GM18861 (cell line): ENCODE results near the gene TNPO2.

ENCODE experiments used
- ATAC-seq: cut with Tn5 transposase; IDR thresholded peaks from one replicate; pipeline ENCODE4 v1.9.1; 2021; ENCODE audit not compliant: unreplicated experiment

The TNPO2 gene

DNA sequence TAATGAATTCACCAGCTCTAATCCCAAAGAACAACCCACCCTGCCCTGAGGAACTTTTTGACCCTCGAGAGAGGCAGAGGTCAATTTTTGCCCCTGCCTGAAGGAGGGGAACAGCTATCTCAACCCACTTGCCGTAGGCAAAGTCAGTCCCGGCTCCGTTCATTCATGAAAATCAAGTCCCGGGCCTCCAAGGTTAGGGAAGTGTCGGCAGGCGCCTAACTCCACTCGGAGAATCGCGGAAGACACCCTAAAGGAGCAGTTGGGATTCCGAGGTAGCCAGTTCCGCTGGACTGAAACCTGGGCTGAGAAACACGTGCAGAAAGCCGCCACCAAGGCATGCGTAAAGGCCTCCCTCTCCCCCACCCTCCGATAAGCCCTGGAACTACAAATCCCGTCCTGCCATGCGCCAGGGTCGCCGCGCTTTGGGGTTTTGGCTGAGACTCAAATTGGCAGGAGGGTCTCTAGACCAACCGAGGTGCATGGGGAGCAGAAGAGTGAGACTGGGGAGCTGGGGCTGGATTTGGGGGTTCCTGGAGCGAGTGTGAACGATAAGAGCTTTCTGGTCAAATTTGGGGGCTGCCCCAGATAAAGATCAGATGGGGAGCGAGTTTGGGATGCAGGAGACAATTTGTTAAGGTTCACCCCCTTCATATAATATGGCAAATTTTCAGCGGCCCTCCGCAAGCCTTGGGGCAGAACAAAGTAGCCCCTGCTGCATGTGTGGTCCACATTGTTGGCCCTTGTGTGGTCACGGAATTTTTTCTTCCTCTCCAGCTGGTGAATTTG is at the start of gene TNPO2:
TSS of gene TNPO2 (minus strand) at position 292 of the 786 bp plus-strand sequence. CDS start 2,955 bp downstream, outside the sequence.
- peak; percentile 31 for ATAC-seq

DNA sequence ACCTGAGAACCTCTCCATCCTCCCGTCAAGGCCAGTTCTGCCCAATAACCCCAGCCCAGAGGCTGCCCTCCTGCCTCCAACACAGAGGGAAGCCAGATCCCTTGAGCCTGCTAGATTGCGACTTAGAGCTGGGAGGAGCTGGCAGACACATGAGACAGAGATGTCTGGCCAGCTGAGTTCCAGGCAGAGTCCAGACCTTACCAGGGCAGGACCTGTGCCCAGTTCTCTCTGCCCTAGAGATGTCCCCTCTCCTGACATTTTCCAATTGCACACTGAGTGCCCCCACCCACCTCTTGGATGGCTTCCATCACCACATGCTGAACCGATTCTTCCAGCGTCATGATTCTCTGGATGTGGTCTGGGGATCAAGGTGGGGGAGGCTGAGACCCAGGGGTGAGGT is 48.6 kb upstream of the TNPO2 start:
- ATAC-seq = no peak

DNA sequence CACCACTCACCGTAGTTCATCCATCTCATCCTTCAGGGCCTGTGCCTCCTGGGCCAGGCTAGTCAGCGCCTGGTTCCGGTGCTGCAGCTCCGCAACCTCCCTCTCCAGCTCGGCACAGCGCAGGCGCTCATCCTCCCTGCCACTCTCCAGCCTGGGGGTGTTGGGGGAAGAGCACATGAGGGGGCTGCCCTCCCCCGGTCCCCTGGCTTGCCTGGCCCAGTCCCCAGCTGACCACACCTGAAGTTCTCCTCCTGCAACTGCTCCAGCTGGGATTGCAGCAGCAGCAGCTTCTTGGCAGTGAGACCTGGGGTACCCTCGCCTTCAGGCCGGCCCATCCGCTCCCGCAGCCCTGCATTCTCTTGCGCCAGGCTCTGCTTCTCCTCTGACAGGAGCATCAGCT is 47.2 kb upstream of the TNPO2 start:
- ATAC-seq = no peak

- ATAC-seq = no peak
These were observed 46.0 kb upstream of the TNPO2 start for GRCh38 chr19:12769689-12770088.

DNA sequence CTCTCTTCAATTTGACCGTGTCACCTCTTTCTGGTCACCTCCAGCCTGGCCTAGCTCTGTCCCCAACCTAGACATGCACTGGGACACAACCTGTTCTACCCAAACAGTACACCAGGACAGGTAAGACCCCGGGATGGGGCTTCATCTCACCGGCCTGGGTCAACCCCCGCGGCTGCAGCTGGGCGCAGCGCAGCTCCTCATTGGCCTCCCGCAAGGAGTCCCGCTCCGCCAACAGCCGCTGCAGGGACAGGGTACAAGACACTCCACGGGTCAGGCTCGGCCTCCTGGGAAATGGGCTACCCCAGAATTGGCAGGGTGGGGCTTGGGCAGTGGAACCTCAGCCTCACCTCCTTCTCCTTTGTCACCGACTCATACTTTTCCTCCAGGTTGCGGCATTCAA is 43.9 kb upstream of the TNPO2 start:
- ATAC-seq = no peak

DNA sequence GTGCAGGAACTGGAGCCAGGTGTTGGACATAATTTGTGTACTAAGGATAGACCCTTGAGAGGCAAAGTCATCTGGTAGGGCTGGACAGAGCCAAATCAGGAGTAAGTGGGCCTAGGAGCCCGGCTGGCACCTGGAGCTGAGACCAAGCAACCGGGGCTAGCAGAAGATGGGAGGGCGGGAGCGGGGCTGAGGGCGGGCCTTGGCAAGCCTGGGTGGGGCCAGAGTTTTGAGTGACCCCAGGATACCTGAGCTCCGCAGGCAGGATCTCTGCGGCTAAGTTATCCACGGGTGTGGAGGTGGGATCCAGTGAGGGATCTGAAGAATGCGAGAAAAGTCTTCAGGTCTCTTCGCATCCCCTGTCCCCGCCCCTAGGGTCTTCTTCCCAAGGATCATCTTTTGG is 43.4 kb upstream of the TNPO2 start:
- ATAC-seq = no peak

- ATAC-seq = no peak
These were observed 42.4 kb upstream of the TNPO2 start for GRCh38 chr19:12766051-12766521.

- ATAC-seq = no peak
These were observed 41.0 kb upstream of the TNPO2 start for GRCh38 chr19:12764698-12765097.

- no peak for ATAC-seq
These were observed 39.4 kb upstream of the TNPO2 start for GRCh38 chr19:12763100-12763499.

DNA sequence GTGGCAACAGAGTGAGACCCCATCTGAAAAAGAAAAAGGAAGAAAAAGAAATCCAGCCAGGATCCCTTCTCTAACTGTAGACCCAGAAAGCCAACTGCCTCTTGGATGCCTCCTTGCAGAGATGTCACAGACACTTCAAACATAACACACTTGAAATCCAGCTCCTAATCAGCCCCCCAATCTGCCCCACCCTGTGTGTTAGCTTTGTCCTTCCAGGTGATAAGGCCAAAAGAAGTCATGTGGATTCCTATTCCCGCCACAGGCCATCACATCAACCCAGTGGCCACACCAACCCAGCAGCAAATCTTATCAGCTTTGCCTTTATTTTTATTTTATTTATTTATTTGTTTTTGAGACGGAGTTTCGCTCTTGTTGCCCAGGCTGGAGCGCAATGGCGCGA is 36.0 kb upstream of the TNPO2 start:
- no peak for ATAC-seq

DNA sequence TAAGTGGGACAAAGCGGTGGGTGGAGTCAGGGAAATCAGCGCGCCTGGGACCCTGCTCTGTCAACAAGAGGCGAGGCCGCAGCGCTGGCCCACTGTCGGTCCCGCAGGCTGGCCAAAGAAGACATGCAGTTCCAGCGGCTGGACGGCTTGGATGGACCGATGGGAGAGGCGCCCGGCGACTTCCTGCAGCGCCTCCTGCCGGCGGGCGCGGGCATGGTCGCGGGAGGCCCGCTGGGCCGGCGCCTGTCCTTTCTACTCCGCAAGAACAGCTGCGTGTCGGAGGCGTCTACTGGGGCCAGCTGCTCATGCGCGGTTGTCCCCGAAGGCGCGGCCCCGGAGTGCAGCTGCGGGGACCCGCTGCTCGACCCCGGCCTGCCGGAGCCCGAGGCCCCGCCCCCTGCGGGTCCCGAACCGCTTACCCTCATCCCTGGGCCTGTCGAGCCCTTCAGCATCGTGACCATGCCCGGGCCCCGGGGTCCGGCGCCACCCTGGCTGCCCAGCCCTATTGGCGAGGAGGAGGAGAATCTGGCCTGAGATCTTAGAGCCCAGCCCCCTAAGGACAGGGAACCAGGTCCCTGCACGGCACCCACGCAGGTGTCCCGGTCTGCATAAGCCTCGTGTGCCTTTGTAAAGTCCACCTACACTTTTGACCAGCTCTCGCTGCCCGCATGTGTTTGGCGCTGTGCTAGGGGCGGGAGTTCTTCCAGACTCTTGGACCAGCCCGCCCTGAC is 34.0 kb upstream of the TNPO2 start:
- ATAC-seq = no peak

GRCh38 chr19:12756150-12756883 is 32.6 kb upstream of the TNPO2 start:
- no peak for ATAC-seq

DNA sequence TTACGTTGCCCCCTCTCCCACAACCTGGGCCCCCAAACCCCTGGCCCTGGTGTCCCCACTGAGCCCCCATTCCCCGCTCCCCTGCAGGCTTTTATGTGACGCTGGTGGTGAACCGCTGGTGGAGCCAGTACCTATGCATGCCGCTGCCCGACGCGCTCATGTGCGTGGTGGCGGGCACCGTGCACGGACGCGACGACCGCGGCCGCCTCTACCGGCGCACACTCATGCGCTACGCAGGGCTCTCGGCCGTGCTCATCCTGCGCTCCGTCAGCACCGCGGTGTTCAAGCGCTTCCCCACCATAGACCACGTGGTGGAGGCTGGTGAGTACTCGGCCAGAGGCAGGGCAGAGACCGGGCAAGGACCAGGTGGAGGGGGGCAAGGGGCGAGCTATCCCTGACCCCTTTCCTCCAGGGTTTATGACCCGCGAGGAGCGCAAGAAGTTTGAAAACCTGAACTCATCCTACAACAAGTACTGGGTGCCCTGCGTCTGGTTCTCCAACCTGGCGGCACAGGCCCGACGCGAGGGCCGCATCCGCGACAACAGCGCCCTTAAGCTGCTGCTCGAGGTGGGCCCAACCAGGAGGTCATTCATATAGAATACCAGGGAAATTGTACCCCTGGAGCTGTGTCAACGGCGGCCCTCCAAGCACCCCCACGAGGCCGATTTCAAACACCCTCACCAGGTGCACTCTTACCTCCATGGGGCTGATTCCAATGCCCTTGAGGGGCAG is 30.9 kb upstream of the TNPO2 start:
- ATAC-seq = no peak

DNA sequence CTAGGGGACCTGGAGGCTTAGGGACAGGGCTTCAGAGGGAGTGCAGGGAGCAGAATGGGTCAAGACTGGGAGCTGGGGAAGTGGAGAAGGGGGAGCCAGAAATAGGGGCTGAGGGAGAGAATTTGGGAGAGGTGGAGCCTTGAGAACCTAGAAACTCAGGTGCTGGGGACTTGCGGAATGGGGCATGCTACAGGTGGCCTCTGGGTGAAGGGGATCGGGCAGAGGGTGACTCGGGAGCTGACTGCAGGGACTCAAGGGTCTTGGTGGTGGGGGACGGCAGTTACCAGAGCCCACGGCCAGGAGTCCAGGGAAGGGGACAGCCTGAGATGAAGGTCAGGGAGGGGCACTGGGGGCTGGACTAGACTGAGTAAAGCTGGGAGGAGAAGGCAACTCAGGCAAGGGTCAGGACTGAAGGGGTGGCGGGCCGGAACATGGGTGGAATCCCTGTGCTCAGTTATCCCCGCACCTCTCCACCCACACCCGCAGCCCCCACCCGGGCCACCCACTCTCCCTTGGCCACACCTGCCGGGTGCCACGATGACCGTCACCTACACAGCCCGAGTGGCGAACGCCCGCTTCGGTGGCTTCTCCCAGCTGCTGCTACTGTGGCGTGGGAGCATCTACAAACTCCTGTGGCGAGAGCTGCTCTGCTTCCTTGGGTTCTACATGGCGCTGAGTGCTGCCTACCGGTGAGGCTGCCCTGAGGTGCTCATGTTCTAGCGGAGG is 28.5 kb upstream of the TNPO2 start:
- no peak for ATAC-seq

GRCh38 chr19:12751635-12752034 is 27.9 kb upstream of the TNPO2 start, which contains the start of gene BEST2:
TSS of gene BEST2 (plus strand) at chr19:12751791. CDS start at chr19:12752593, 802 bp downstream.
- ATAC-seq = no peak

- no peak for ATAC-seq
These were observed 27.1 kb upstream of the TNPO2 start for GRCh38 chr19:12750851-12751250.

- no peak for ATAC-seq
These were observed 26.3 kb upstream of the TNPO2 start for GRCh38 chr19:12749938-12750521.

DNA sequence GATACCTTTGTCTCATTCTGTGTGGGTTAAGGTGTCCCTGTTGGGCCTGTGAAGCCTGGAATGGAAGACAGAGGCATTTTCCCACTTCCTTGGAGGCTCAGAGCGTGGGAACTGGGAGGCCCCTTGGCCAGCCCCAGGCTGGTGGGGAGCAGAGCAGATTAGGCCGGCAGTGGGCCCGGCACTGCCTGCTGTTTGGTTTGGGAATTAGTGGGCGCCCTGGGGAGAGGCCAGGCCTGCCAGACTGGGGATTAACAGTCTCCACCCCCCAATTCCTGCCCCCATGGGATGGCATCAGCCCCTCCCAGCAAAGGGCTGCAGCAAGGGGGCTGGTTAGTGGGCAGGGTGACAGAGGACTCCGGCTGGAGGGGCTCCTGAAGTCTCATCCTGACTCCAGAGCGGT is 24.8 kb upstream of the TNPO2 start:
- no peak for ATAC-seq

- no peak for ATAC-seq
These were observed 21.6 kb upstream of the TNPO2 start for GRCh38 chr19:12745166-12745897.
